GM21381 (cell line): ENCODE measurements around the gene IL24.
A peak's percentile ranks its signal among the peaks of the same experiment; 100 is the strongest.
"Not testable (repeated sequence)": the region's sequence is repeated elsewhere in the genome, so short reads cannot be mapped to it uniquely, and the experiment has no call there.

ENCODE experiments used
- ATAC-seq: cut with Tn5 transposase; IDR thresholded peaks from one replicate; pipeline ENCODE4 v1.9.1; 2021; ENCODE audit warnings: mild to moderate bottlenecking, moderate library complexity; ENCODE audit not compliant: unreplicated experiment

Gene IL24

GRCh38 chr1:206923961-206924557, 26.8 kb downstream of the IL24 start:
- not testable (repeated sequence) for ATAC-seq

- ATAC-seq = peak; percentile 18
Observed at GRCh38 chr1:206924592-206925105, 27.4 kb downstream of the IL24 start.

- ATAC-seq = peak; percentile 60
Observed at GRCh38 chr1:206925106-206925736, 28.0 kb downstream of the IL24 start.

DNA sequence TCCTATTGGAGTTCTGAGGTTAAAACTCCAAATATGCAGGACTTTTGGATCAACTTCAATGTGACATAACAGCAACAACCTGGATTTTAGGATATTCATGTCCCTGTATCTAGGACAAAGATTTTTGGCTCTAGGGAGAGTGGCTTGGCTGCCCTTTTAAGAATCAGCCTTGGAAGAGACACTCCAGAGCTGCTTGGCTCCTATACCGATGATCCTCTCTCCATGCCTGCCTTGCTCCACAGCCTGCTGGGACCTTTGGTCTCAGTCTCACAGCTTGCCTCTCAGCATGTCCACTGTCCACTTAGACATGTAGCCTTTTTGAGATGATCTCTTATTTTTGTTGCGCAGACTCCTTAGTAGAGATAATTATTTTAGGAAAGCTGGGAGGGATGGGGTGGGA, 29.0 kb downstream of the IL24 start:
- no peak for ATAC-seq

GRCh38 chr1:206929524-206929923, 32.3 kb downstream of the IL24 start:
- ATAC-seq = no peak

GRCh38 chr1:206930210-206930798, 33.1 kb downstream of the IL24 start:
- ATAC-seq = peak; percentile 78

DNA sequence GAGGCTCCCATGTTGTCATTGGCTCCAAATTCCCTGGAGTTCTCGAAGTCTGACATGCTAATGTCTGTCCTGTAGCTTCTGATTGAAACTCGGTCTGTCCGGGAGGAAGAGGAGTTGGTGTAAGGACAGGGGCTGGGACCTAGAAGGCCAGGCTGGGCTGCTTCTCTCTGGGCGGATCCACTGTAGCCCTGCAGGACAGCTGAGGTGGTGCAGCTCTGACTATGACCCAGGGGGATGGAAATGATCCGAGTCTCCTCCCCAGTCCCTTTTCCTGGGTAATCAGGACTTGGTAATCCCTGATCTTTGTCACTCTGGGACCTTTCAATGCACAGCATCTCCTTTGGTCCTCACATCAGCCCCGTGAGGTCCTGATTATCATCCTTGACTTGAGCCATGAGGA, 34.5 kb downstream of the IL24 start:
- ATAC-seq = no peak

DNA sequence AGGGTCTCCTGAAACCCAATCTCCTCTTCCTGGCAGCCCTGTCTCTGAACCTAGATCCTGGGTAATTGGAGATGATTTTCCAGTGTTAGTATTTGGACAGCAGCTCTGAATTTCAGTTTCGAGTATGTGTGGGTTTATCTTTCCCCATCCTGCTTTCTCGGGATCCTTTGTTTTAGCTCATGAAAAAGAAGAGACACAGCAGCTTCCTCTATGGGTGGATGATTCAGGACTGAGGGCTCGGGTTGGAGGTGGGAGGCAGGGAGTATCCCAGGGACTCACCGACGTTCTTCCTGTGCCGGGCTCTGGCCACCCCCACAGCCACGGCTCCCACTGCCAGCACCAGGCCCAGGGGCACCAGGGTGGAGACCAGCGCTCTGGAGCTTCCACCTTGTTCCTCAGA, 34.9 kb downstream of the IL24 start:
- ATAC-seq = no peak

DNA sequence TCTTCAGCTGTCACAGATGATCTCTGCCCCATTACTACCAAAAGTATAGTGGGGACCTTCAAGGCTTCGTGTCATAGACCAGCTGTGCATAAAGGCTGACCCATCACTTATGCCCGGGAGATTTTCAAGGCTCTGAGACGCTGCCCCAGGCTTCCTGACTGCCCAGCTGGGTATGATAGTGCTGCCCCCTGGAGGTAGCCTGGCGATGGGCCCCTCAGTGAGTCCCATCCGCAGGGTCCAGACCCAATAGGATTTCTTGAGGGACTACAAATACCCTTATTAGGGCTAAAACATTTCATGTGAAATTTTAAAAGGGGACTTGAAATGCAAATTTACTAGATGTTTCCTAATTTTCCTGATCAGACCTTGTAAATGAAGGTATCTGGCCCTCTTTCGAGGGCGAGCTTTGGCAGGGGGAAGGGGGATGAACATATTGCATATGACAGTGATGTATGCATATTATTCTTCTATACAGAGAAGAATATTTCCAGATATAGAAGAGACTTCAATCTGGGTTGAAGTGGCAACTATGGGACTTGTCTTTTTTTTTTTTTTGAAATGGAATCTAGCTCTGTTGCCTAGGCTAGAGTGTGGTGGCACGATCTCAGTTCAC, 36.2 kb downstream of the IL24 start:
- no peak for ATAC-seq

GRCh38 chr1:206935491-206936067, 38.3 kb downstream of the IL24 start:
- ATAC-seq = no peak

GRCh38 chr1:206937425-206937824, 40.2 kb downstream of the IL24 start:
- no peak for ATAC-seq

DNA sequence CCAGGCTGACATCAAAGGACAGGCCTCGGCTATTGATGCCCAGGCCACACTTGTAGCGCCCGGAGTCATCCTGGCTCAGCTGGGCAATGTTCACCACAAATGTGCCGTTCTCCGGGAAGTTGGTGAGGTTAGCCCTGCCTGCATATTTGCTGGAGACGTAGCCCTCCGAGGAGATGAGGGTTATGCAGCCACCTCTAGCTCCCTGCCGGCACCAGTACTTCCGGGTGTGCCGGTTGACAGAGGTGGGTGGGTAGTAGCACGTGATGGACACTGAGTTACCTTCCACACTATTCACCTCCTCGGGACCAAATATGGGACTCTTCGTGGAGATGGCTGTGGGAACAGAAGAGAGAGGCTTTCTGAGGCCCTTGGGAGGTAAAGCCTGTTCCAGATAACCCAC, 41.9 kb downstream of the IL24 start:
- no peak for ATAC-seq

GRCh38 chr1:206939841-206940587, 42.8 kb downstream of the IL24 start:
- no peak for ATAC-seq

DNA sequence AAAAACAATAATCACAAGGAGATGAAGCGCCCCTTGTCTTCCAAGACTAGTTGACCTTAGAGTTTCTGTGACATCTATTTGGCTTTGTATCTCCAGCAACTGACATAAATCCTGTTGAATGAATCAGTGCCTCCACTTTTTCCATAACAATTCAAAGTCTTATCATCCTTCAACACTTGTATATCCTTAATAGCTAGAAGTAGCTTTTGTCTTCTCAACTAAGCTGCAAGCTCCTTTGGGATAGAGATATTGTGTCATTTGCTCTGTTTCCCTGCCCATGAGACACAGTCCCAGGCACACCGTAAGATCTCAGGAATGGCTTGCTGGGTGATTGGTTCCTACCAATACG, 43.3 kb downstream of the IL24 start:
- ATAC-seq = no peak

DNA sequence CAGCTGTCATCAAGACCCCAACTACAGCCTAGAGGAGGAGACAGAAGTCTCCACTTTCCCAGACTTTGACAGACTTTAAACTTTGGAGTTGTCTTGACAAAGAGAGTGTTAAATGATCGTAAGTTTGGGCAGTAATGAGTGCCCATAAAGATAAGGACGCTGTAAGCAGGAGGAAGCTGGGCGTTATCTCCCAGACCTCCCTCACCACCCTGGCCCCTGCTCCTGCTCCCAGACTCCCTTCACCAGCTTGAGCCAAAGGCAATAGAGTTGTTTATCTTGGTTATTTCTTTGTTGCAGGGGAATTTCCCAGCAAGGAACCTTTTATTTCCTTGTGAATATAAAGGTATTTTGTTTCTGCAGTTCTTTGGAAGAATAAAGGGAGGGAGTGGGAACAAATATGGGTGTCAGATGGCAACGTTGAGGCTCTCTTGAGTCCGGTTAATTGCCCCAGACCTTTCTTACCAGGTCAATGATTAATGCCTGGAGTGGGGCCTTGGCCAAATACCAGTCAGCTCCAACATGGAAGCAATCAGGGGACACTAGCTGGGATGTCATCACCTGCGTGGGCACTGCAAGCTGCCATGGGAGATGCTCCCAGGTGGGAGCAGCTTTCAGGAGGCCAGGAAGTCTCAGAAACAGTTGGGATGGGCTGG, 44.6 kb downstream of the IL24 start:
- ATAC-seq = no peak

GRCh38 chr1:206944703-206945102, 47.5 kb downstream of the IL24 start:
- ATAC-seq = no peak

- no peak for ATAC-seq
Observed at GRCh38 chr1:206945779-206946178, 48.5 kb downstream of the IL24 start.

DNA sequence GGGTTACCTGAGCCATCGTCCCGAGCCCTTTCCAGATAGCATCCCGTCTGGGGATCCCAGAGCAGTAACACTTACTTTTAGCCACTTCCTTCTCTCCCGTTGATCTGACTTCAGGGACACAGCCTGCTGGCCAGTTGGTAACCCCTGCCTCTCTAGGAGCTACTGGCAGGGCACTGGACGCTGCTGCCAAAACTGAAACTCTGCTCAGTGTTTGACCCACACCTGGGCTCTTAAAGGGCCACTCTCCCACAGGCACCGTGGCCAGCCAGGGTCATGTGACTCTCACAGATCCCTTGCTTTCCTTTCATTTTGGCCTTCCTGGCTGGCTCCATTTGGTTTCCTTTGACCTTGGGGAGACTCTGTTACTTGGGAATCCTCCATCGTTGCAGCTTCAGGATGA, 49.0 kb downstream of the IL24 start, which contains the start of gene PIGR:
Gene PIGR (minus strand): TSS at position 206 of the 400 bp plus-strand sequence. CDS start 5,935 bp downstream, outside the sequence.
- no peak for ATAC-seq

DNA sequence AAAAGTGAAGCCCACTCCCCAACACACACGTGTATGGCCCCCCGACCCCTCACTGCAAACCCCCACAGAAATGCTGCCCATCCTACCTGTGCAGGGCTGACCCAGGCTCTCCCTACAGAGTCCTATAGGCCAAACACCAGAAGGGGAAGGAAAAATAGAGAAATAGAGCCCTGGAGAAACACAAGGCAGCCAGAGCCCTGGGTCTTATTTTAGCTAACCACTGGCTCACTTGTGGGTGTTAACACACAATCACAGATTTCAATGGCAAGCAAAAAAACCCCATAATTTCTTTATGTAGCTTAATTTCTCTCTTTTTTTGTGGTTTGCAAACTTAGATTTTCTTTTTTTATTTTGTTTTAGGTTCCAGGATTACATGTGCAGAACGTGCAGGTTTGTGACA, 50.0 kb downstream of the IL24 start:
- ATAC-seq = no peak

GRCh38 chr1:206949208-206949607, 52.0 kb downstream of the IL24 start:
- no peak for ATAC-seq
